ENCODE results near the gene TAS2R41. TPM values are rescaled to one million over a fixed set of nuclear protein-coding genes. Genes with fewer than 3 reads are reported as not detected.

TAS2R41 gene
- total and polyA plus RNA-seq, 10 donors, result 0.41 to 0.95 (median 0.55) TPM; not detected in 7

- Histone ChIP-seq H3K27me3 (replicated peaks in 1 of 7) (no peaks in the 10 kb centered on the region), H3K4me1 (peaks cover 0 to 27% (median 2%) of the 10 kb centered on the region in 6 donors), H3K27ac (peak overlapping the region in 1 of 8 donors; percentile 26), H3K9me3 (no peaks in the 10 kb centered on the region), H3K36me3 (no peaks in the 10 kb centered on the region), H3K4me3 (no peak overlapping the region)
- intact Hi-C loops (cut with DNase I; ENCODE audit: low total_unique reads), result no loop called here
- TF ChIP-seq POLR2AphosphoS5 (IDR thresholded peaks at IDR 0.05) (no peak), POLR2A (IDR thresholded peaks at IDR 0.05) (no peak), CTCF (IDR thresholded peaks at IDR 0.05 in 8 of 11, conservative IDR thresholded peaks at IDR 0.05 in 3 of 11) (no peak)
- DNase-seq, result no peak
- 81 to 90% (median 84%) methylated on average over 6 of the region's 6 CpGs for WGBS, 5 donors
Observed at GRCh38 chr7:143492799-143493739, 15.4 kb downstream of the TAS2R41 start.

GRCh38 chr7:143493751-143494150 lies 16.1 kb downstream of the TAS2R41 start:
- Histone ChIP-seq H3K27me3 (replicated peaks in 1 of 7) (no peaks in the 10 kb centered on the region), H3K27ac (peak overlapping the region in 1 of 8 donors; percentile 26), H3K9me3 (no peaks in the 10 kb centered on the region), H3K4me1 (peaks cover 0 to 31% (median 6%) of the 10 kb centered on the region in 6 donors), H3K4me3 (no peak overlapping the region), H3K36me3 (no peaks in the 10 kb centered on the region)
- 77 to 86% (median 80%) methylated on average over 1 of the region's 1 CpG for WGBS, 5 donors
- TF ChIP-seq POLR2AphosphoS5 (IDR thresholded peaks at IDR 0.05) (no peak), POLR2A (IDR thresholded peaks at IDR 0.05) (no peak), CTCF (IDR thresholded peaks at IDR 0.05 in 8 of 11, conservative IDR thresholded peaks at IDR 0.05 in 3 of 11) (no peak)
- intact Hi-C loops (cut with DNase I; ENCODE audit: low total_unique reads), result no loop called here
- no peak for DNase-seq

GRCh38 chr7:143494622-143495021 lies 16.9 kb downstream of the TAS2R41 start:
- no peak for DNase-seq
- H3K27ac ChIP-seq, result no peak overlapping the region
- H3K9me3 ChIP-seq, result no peaks in the 10 kb centered on the region
- H3K4me1 ChIP-seq, result peaks cover 4 to 40% (median 12%) of the 10 kb centered on the region in 6 donors
- TF ChIP-seq POLR2AphosphoS5 (IDR thresholded peaks at IDR 0.05) (no peak), CTCF (IDR thresholded peaks at IDR 0.05 in 8 of 11, conservative IDR thresholded peaks at IDR 0.05 in 3 of 11) (no peak), POLR2A (IDR thresholded peaks at IDR 0.05) (no peak)
- H3K27me3 ChIP-seq (replicated peaks in 1 of 7), result no peaks in the 10 kb centered on the region
- no peak overlapping the region for H3K4me3 ChIP-seq
- H3K36me3 ChIP-seq, result no peaks in the 10 kb centered on the region
- intact Hi-C loops (cut with DNase I; ENCODE audit: low total_unique reads), result no loop called here
- 76 to 91% (median 82%) methylated on average over 1 of the region's 1 CpG for WGBS, 5 donors

- TF ChIP-seq CTCF (IDR thresholded peaks at IDR 0.05 in 8 of 11, conservative IDR thresholded peaks at IDR 0.05 in 3 of 11) (no peak), POLR2A (IDR thresholded peaks at IDR 0.05) (no peak), POLR2AphosphoS5 (IDR thresholded peaks at IDR 0.05) (no peak)
- no peaks in the 10 kb centered on the region for H3K27me3 ChIP-seq (replicated peaks in 1 of 7)
- intact Hi-C loops (cut with DNase I; ENCODE audit: low total_unique reads), result no loop called here
- H3K4me3 ChIP-seq, result no peak overlapping the region
- no peak for DNase-seq
- H3K4me1 ChIP-seq, result peaks cover 6 to 46% (median 19%) of the 10 kb centered on the region in 6 donors
- H3K36me3 ChIP-seq, result no peaks in the 10 kb centered on the region
- H3K27ac ChIP-seq, result no peak overlapping the region
- no peaks in the 10 kb centered on the region for H3K9me3 ChIP-seq
Observed at GRCh38 chr7:143495851-143496250, 18.2 kb downstream of the TAS2R41 start.
